ENCODE data around the gene C20orf202. TPM values are rescaled to one million over a fixed set of nuclear protein-coding genes. Genes with fewer than 3 reads are reported as not detected.

The C20orf202 gene
- total and polyA plus RNA-seq, 9 of the 15 experiments (the other 6 are each of a cell fraction or from before 2014, with no cell fraction given), result 0.03 to 0.24 (median 0.15) TPM; not detected in 4

DNA sequence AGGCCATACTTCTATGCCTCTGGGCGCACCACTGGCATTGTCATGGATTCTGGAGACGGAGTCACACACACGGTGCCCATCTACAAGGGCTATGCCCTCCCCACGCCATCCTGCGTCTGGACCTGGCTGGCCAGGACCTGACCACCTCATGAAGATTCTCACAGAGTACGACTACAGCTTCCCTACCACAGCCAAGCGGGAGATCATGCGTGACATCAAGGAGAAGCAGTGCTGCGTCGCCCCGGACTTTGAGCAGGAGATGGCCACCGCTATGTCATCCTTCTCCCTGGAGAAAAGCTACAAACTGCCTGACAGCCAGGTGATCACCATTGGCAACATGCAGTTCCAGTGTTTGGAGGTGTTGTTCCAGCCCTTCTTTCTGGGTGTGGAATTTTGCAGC, 42.3 kb upstream of the C20orf202 start:
- Histone ChIP-seq H3K27me3 (ENCODE audit: control insufficient read depth in 2 of 2, insufficient read depth in 2 of 2, low read length in 2 of 2) (no peaks in the 10 kb centered on the region), H3K36me3 (ENCODE audit: control insufficient read depth, insufficient read depth, low read length) (peaks cover 59% of the 10 kb centered on the region; the same call in 2 of the 3 replicates), H3K4me3 (no peak overlapping the region), H3K79me2 (ENCODE audit: control insufficient read depth, insufficient read depth, low read length) (no peaks in the 10 kb centered on the region), H4K20me1 (replicated peaks; ENCODE audit: control insufficient read depth, insufficient read depth, low read length) (no peaks in the 10 kb centered on the region), H3K4me1 (replicated peaks in 1 of 2; ENCODE audit: control insufficient read depth in 2 of 2, insufficient read depth in 2 of 2, low read length in 2 of 2) (no peaks in the 10 kb centered on the region), H3K9me1 (ENCODE audit: control insufficient read depth, insufficient read depth, low read length) (no peaks in the 10 kb centered on the region), H2AFZ (ENCODE audit: low read depth, low read length) (no peak overlapping the region), H3K27ac (ENCODE audit: extremely low read depth, low read depth, low read length) (no peak overlapping the region), H3K9ac (ENCODE audit: insufficient read depth in 1 of 2, low read depth in 2 of 2, low read length in 2 of 2) (no peak overlapping the region), H3K9me3 (replicated peaks; ENCODE audit: control insufficient read depth, insufficient read depth, low read depth, low read length) (no peaks in the 10 kb centered on the region), H3K4me2 (ENCODE audit: insufficient read depth, low read length) (no peak overlapping the region)
- FAIRE-seq, result no peak
- no peak for ATAC-seq
- ChIA-PET CTCF (ENCODE audit: low intra/inter-chr PET ratio) (no interaction called here), POLR2A (interaction anchor here (0.6 to 0.7 kb wide), 2 partner anchors 14 to 143 kb away, joined by 3 to 5 read pairs; no protein-coding TSS in a partner anchor)
- TF ChIP-seq SUPT5H (IDR thresholded peaks at IDR 0.05), result no peak
- no peak for TF ChIP-seq ZNF766 (CRISPR knock-in tag; conservative IDR thresholded peaks at IDR 0.05)
- no peak for TF ChIP-seq MTA2 (IDR thresholded peaks at IDR 0.05; ENCODE audit: low read depth)
- TF ChIP-seq ZBED1 (IDR thresholded peaks at IDR 0.05), result no peak
- TF ChIP-seq KAT8 (IDR thresholded peaks at IDR 0.05; ENCODE audit: low read depth), result no peak
- no peak for TF ChIP-seq ZC3H4 (CRISPR knock-in tag; IDR thresholded peaks at IDR 0.05; ENCODE audit: borderline replicate concordance)
- no peak for TF ChIP-seq ETV6 (IDR thresholded peaks at IDR 0.05; ENCODE audit: borderline replicate concordance in 1 of 2, low read depth in 2 of 2, low read length in 1 of 2)
- TF ChIP-seq ETV6 (CRISPR knock-in tag; IDR thresholded peaks at IDR 0.05; ENCODE audit: borderline replicate concordance), result no peak
- TF ChIP-seq, protein P1, sequence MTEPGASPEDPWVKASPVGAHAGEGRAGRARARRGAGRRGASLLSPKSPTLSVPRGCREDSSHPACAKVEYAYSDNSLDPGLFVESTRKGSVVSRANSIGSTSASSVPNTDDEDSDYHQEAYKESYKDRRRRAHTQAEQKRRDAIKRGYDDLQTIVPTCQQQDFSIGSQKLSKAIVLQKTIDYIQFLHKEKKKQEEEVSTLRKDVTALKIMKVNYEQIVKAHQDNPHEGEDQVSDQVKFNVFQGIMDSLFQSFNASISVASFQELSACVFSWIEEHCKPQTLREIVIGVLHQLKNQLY (CRISPR knock-in tag; conservative IDR thresholded peaks at IDR 0.05), result no peak
- no peak for TF ChIP-seq ZNF311 (CRISPR knock-in tag; IDR thresholded peaks at IDR 0.05)
- no peak for TF ChIP-seq HDAC6 (IDR thresholded peaks at IDR 0.05; ENCODE audit: low read depth, low read length)
- TF ChIP-seq MXD1 (CRISPR knock-in tag; IDR thresholded peaks at IDR 0.05; ENCODE audit: borderline replicate concordance, poor library complexity, severe bottlenecking), result no peak
- no peak for TF ChIP-seq ZNF263 (CRISPR knock-in tag; IDR thresholded peaks at IDR 0.05; ENCODE audit: borderline replicate concordance)
- no peak for TF ChIP-seq PRPF4 (IDR thresholded peaks at IDR 0.05; ENCODE audit: insufficient read depth, low read depth, low read length, poor library complexity, severe bottlenecking)
- no peak for TF ChIP-seq FOXJ3 (CRISPR knock-in tag; IDR thresholded peaks at IDR 0.05)
- no peak for TF ChIP-seq NCOA2 (IDR thresholded peaks at IDR 0.05; ENCODE audit: partially characterized antibody in 2 of 2)
- TF ChIP-seq CXXC5 (CRISPR knock-in tag; IDR thresholded peaks at IDR 0.05), result no peak
- no peak for DNase-seq (ENCODE audit: extremely low read depth in 1 of 4, low spot score in 3 of 4)
- 97% methylated on average over 6 of the region's 12 CpGs for WGBS (ENCODE audit: insufficient coverage, low coverage, missing lambda C conversion rate)
- no TSS peak for BruUV-seq (replicated peaks)
- intact Hi-C loops (cut with micrococcal nuclease) (no loop called here), in situ Hi-C loops (cut with MboI) (no loop called here)
